T47D (cell line): ENCODE data around the gene NANOS3.
A peak's percentile ranks its signal among the peaks of the same experiment; 100 is the strongest.

Experiments used
- DNase-seq, 2 experiments: peaks; one replicate each; pipeline versions ENCODE4 v3.0.0 to v3.0.0-alpha.2; 2011 to 2012; ENCODE audit warnings: low read depth in 1 of 2, low spot score in 1 of 2
- JUND ChIP-seq: IDR thresholded peaks from 2 replicates; pipeline ENCODE4 v1.6.1; 2012; ENCODE audit warnings: low read depth
- in situ Hi-C: cut with HindIII; loops from 2 replicates; pipeline ENCODE4 v1.10.0; 2016; ENCODE audit warnings: low sequenced_read_pairs, low pct_unique_long_range_greater_than_20kb

NANOS3 gene

DNA sequence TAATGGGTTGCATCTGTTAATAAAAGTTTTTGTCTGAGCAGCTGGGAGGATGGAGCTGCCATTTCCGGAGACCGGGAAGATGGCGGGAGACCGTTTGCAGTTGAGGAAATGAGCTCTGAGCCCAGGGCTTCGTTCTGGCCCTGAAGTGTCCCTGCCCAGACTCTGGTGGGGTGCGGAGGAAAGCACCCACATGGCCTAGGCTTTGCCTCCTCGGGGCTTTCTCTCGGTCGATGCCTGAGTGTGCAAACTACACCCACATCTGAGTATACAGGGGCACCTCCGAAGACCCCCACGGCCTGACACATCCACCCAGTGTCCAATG lies 15.6 kb upstream of the NANOS3 start:
- TF ChIP-seq JUND: no peak
- in situ Hi-C loops: no loop called here
- DNase-seq: no peak

DNA sequence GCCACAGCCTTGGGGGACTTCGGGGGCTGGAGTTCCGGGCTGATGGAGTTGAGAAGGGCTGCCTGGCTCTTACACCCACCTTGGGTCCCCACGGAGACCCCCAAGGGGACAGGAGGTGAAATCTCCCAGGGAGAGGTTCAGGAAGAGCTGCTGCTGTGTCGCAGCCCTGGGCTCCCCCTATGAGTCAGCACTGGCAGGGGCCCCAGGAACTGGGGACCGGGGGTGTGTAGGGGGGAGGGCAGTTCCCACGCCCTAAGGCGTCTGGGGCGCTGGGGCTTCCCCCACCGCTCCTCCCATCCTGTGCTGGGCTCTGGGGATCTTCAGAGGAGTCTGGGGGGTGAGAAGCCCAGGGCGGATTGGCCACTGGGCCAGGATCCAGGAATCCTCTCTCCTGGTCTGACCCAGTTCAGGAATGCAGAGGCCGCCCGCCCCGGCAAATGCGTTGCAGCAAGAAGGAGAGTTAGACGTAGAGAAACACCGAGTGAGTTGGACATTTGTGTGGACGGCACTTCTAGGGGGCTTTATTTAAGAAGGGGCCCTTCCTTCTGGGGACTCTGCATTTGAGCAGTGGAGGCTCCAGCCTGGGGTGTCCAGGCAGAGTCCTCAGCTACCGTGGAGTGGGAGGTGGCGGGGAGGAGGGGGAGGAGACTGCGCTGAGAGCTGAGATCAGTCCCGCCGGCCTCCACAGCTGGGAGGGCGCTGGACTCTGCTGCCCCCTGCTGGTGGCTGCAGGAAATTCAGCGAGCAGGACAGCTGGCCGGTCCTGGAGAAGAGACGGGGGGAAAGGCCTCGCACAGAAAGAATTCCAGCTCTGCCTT lies 15.0 kb upstream of the NANOS3 start:
- in situ Hi-C loops: no loop called here
- peak; percentile 83 to 90 for DNase-seq
- no peak for TF ChIP-seq JUND

DNA sequence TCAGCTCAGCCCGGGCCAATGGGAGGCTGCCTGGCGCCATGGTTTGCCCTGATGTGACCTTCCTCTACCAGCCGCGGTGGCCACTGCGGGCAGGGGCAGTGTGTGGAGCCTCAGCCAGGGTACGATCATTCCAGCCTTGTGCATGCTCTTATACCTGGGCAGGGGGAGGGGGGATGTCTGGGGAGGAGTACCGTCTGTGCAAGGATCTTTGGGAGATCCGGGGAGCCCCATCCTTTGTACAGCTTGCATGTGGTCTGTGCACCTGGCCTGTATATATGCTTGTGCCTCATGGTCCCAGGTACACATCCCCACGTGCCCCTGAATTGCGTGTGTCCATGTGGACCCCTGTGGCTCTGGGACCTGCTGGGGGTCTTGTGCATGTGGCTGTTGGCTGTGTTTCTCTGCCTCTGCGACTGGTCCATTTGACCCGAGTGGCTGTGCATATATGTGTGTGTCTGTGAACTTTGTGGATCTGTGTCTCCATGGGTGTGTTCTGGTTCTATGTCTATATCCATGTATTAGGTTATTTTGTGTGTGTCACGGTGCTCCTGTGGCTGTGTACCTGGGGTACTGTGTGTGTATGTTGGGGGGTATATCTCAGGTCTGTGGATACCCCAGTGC lies 12.8 kb upstream of the NANOS3 start:
- no peak for DNase-seq
- in situ Hi-C loops: no loop called here

DNA sequence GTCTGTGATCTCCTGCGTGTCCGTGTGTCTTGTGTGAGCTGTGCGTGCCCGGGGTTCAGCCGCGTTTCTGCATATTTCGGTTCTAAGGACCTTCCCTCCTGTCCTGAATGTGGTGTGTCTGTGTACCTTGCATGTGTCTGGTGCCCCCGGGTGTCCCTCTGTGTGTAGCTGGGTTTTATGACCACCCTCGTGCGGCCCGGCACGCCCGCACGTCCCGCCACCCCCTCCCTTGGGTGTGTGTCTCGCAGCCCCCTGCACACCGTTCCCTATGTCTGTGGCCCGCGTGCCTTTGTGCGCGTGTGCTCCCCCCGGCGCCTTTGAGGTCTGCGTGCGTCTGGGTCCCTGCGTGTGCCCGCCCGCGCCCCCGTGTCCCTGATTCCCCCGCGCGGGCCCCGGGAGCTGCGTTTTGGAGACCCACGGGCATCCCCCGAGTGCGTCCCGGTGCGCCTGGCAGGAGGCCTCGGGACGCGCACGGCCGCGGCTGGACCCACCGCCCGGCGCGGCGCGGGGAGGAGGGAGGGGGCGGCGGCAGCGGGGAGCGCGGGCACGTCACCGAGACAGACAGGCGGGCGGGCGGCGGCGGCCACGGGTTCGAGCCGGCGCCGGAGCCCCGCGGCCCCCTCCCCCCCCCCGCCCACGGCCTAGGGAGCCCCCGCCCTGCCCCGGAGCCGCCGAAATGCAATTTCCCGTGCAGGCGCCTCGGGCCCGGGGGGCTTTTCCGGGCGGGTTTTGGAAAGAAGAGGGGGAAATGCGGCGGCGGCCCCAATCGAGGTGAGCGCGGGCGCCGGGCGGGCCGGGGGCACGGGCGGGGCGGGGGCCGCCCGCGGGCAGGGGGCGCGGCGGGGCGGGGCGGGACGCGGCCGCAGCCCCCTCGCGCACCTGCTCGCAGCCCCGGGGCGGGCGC lies 12.0 kb upstream of the NANOS3 start:
- in situ Hi-C loops: no loop called here
- no peak for DNase-seq
- no peak for TF ChIP-seq JUND

More for the DNA sequence above, 12.8 kb upstream of the NANOS3 start:
- no peak for TF ChIP-seq JUND

DNA sequence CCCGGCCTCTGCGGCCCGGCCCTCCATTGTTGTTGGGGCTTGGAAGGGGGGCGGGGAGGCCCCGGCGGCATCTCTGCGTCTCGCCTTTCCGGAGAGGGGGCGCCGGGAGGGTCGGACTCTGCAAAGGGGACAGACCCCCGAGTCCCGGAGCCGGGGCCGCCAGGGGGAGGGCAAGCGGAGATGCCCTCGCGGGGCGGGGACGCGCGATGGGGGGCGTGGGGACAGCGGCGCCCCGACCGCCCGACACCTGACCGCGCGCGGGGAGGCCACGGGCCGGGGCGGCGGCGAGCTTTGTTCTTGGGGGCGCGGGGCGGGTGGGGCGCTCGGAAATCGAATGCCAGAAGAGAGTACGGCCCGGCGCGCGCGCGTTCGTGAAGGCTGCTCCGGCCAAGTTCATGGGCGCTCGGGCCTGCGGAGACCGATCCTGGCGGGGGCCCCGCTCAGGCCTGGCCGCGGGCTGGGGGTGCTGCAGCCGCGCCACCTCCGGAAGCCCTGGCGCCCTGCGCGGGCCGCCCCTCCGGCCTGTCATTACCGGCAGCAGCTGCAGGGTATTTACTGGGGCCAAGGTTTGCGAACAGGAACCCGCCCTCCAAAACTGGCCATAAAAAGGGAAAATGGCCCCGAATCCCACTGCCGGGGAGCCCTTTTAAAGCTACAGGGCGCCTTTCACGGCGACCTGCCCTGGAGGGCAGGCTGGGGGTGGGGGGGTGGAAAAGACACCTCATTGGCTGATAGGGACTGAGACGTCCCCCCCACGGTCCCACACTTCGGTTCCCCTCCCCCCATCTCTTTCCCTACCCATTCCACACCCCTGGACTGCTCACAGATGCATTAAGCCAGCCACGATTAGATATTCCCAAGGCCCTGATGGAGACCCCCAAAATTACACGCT lies 11.1 kb upstream of the NANOS3 start:
- DNase-seq: no peak
- in situ Hi-C loops: no loop called here

DNA sequence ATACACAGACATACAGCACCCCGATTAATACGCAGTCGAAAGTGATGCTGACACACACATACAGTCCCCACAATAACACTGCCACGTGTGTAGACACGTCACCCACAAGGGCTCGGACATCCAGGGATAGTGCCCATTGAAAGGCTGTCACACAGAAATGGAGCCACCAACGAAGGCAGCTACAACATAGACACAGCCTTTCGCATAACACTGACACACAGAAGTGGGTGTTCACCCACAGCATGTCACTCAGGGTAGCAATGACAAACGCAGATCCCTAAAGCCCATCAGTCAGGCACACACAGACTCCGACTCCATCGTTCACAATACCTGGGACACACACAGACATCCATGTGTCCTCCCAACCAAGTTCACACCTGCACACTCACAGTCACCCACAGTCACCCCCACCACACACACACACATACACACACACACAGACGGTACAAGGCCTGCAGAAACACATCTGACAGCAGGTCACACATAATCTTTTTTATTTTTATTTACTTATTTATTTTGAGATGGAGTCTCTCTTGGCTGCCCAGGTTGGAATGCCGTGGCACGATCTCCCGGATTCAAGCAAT lies 10.4 kb upstream of the NANOS3 start:
- in situ Hi-C loops: no loop called here
- TF ChIP-seq JUND: no peak
- DNase-seq: no peak

More for the DNA sequence above, 11.1 kb upstream of the NANOS3 start:
- TF ChIP-seq JUND: no peak

DNA sequence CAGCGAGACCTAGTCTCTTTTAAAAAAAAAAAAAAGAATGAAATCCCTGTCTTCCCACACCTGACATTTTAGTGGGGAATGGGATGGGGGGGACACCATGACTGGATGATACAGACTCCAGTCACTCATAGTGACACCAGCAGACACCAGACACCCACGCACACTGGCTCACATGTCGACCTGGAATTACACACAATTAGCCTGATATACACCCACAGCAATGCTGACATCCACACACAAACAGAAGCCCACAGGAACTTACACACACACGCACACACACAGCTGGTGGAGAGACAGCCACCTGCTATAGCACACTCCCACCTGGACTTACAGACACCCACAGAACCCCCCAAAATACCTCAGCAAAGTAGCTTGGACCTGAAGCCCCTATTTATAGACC lies 8.3 kb upstream of the NANOS3 start:
- in situ Hi-C loops: no loop called here
- no peak for DNase-seq
- TF ChIP-seq JUND: no peak

DNA sequence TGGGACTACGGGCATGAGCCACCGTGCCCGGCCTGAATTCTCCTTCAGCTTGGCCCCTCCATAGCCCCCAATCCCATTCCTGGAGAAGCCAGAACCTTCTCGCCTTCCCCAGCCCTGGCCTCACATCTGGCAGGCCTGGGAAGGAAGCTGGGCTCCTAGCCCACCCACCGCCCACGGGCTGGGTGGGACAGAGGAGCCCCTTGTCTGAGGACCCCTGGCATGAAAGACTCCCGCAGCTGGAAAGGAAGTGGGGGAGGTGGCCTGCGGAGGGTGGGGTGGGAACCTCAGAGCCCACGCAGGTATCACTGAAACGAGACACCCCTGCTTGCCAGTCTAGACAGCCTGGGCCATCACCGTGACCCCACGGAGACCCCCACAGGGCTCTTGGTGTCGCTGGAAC lies 7.7 kb upstream of the NANOS3 start:
- no peak for DNase-seq
- in situ Hi-C loops: no loop called here
- TF ChIP-seq JUND: no peak

DNA sequence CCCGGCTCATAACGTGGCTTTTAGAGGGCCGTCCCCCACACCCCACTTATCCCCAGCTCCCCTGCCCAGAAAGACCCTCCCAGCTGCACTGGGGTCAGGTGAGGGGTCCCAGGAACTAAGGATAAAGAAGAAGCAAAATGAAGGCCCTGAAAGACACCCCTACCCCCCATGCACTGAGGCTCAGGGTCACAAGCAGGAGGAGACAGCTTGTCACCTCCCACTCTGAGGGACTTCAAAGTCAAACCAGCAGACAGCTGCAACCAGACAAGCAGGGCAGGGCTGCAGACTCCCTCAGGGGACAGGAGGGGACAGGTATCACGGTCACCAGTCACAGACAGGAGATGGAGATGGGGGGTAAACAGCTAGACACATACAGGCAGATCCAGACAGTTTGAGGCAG lies 6.1 kb upstream of the NANOS3 start:
- DNase-seq: no peak
- in situ Hi-C loops: no loop called here
- no peak for TF ChIP-seq JUND

DNA sequence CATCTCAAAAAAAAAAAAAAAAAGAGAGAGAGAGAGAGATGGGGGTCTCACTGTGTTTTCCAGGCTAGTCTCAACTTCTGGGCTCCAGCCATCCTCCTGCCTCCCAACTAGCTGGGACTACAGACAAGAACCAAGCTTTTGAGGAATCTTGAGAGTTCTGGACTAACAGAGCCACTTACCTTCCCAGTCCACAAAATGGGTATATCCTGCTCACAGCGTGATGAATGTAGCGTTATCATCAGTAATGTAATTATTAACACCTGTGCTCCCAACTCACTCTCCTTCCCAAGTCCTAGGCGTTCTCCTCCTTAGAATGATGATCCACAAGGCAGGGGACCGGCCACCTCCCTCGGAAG lies 4.6 kb upstream of the NANOS3 start:
- DNase-seq: no peak
- TF ChIP-seq JUND: no peak
- in situ Hi-C loops: no loop called here

DNA sequence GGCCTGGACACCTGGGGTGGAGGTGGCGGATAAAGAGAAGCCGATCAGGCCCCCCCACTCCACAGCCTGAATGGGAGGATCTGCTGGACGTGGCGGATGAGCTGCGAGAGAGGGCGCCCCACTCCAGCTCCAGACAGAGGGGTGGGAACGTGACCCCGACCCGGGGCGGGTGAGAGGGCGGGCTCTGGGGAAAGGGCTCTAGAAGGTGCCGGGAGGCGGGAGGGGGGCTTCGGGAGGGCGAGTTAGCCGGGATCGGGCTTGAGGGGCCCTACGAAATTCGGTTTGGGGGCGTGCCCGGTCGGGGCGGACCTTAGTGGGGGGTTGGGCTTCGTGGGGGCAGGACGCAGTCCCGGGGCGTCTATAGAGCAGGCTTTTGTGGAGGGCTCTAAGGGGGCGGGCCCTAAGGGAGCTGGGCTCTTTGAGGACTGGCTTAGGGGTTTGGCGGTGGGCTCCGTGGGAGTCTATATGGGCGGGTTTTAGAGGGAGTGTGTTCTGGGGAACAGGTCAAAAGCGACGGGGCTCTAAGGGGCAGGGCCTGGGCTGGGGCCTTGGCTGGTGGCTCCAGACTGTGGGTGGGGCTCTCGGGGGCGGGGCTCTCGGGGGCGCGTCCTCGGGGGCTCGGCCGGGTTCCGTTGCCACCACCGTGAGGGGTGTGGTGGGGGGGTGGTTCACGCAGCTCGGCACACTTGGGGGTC lies 4.1 kb upstream of the NANOS3 start:
- no peak for DNase-seq
- no peak for TF ChIP-seq JUND
- in situ Hi-C loops: no loop called here
